LoVo (cell line): ENCODE measurements around the gene KCNIP1.

Source experiments
- DNase-seq: peaks from one replicate; pipeline ENCODE4 v3.0.0-alpha.2; 2016; ENCODE audit warnings: low spot score

KCNIP1 gene

DNA sequence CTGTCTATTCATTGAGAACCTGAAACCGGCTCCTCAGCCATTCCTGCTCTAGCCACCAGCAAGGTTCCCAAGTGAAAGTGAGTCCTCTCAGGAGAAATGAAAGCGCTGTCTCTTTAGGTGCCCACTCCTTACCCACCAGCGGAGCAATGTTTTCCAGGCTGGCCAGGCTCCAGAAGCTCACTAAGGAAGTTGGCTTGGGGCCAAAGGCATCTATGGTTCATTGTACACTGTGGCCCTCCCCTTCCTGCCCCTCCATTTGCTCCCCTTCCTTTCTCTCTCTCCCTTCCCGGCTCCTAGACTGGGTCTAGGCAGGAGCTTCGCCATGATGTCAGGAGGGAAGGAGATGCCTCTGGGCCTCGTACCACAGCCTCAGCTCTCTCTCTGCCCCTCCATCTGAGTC lies 278.6 kb downstream of the KCNIP1 start:
- peak; percentile 20 for DNase-seq

DNA sequence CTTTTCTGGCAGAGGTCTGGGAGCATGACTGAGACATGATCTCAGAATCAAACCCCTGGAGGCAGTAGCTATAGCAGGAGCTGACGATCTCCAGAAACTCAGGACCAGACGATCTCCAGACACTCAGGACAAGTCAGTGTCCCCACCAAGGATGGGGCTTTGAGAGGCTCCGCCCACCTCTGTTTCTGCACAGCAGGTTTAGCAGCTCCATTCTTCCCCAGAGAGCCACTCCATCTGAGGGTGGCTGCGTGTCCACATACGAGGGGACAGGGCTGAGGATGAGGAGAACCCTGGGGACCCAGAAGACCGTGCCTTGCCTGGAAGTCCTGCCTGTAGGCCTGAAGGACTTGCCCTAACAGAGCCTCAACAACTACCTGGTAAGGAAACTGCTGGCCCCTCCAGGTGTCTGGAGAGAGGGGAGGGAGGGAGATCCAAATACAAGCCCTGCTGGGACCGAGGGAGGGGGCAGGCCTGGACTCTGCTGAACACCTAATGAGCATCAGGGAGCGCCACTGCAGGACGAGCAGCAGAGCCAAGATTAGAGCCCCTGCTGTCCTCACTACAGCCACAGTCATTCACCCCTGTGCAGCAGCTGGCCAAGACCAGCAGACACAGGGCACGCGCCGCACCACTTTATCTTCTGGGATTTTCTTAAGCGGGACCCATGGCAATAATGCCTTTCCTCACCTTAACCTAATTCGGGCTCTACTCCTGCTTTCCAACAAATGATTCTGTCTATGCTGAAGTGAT lies 279.9 kb downstream of the KCNIP1 start, which contains the start of gene GABRP:
Gene GABRP, plus strand, starts transcription at position 228 of the 750 bp plus-strand sequence. CDS start 4,891 bp downstream, outside the sequence.
- no peak for DNase-seq

DNA sequence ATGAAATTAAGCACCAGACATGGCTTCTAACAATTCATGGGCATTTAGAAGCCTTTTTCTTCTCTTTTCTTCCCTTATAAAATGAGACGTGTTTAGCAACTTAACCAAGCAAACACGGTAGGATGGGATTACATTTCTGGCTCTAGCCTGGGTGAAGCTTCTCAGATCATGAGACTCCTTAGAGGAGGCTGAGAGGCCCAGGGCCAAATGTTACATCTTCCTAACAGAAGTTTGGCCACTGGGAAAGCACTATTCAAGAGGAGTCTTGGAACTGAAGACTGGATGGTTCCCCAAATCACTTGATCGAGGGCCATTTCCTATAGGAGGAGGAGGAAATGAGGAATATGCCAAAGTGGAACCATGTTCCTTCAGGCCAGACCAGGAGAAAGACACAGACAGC lies 281.6 kb downstream of the KCNIP1 start:
- no peak for DNase-seq
